GM19328 (cell line): ENCODE measurements around the gene MYO18B.

Experiments
- ATAC-seq: cut with Tn5 transposase; IDR thresholded peaks from one replicate; pipeline ENCODE4 v1.9.1; 2021; ENCODE audit warnings: mild to moderate bottlenecking, moderate library complexity; ENCODE audit not compliant: unreplicated experiment

Gene MYO18B

GRCh38 chr22:25933158-25933788 is 191.3 kb downstream of the MYO18B start:
- no peak for ATAC-seq

GRCh38 chr22:25935266-25936058 is 193.5 kb downstream of the MYO18B start:
- ATAC-seq = no peak

GRCh38 chr22:25938151-25938550 is 196.2 kb downstream of the MYO18B start:
- ATAC-seq = no peak

GRCh38 chr22:25939384-25939783 is 197.4 kb downstream of the MYO18B start:
- no peak for ATAC-seq

- no peak for ATAC-seq
Measured at GRCh38 chr22:25940479-25940878, 198.5 kb downstream of the MYO18B start.

- no peak for ATAC-seq
Measured at GRCh38 chr22:25941365-25941960, 199.5 kb downstream of the MYO18B start.

- ATAC-seq = no peak
Measured at GRCh38 chr22:25942115-25942855, 200.3 kb downstream of the MYO18B start.

GRCh38 chr22:25942856-25943411 is 200.9 kb downstream of the MYO18B start:
- ATAC-seq = no peak

GRCh38 chr22:25950111-25950510 is 208.1 kb downstream of the MYO18B start:
- no peak for ATAC-seq

GRCh38 chr22:25953276-25953675 is 211.3 kb downstream of the MYO18B start:
- ATAC-seq = no peak

GRCh38 chr22:25953919-25954318 is 211.9 kb downstream of the MYO18B start:
- ATAC-seq = no peak

- ATAC-seq = no peak
Measured at GRCh38 chr22:25955323-25955722, 213.3 kb downstream of the MYO18B start.

- no peak for ATAC-seq
Measured at GRCh38 chr22:25956801-25957200, 214.8 kb downstream of the MYO18B start.

GRCh38 chr22:25959818-25960774 is 218.1 kb downstream of the MYO18B start:
- ATAC-seq = no peak

GRCh38 chr22:25961699-25962098 is 219.7 kb downstream of the MYO18B start:
- ATAC-seq = no peak

- no peak for ATAC-seq
Measured at GRCh38 chr22:25962711-25963110, 220.7 kb downstream of the MYO18B start.

- no peak for ATAC-seq
Measured at GRCh38 chr22:25964961-25965730, 223.2 kb downstream of the MYO18B start.

- no peak for ATAC-seq
Measured at GRCh38 chr22:25966448-25966913, 224.5 kb downstream of the MYO18B start.

- ATAC-seq = no peak
Measured at GRCh38 chr22:25969286-25969685, 227.3 kb downstream of the MYO18B start.
